HG03097 (cell line): ENCODE results near the gene C12orf57.

ENCODE experiments used
- ATAC-seq: cut with Tn5 transposase; IDR thresholded peaks from one replicate; pipeline ENCODE4 v1.9.1; 2021; ENCODE audit not compliant: unreplicated experiment, low FRiP score

C12orf57 gene

DNA sequence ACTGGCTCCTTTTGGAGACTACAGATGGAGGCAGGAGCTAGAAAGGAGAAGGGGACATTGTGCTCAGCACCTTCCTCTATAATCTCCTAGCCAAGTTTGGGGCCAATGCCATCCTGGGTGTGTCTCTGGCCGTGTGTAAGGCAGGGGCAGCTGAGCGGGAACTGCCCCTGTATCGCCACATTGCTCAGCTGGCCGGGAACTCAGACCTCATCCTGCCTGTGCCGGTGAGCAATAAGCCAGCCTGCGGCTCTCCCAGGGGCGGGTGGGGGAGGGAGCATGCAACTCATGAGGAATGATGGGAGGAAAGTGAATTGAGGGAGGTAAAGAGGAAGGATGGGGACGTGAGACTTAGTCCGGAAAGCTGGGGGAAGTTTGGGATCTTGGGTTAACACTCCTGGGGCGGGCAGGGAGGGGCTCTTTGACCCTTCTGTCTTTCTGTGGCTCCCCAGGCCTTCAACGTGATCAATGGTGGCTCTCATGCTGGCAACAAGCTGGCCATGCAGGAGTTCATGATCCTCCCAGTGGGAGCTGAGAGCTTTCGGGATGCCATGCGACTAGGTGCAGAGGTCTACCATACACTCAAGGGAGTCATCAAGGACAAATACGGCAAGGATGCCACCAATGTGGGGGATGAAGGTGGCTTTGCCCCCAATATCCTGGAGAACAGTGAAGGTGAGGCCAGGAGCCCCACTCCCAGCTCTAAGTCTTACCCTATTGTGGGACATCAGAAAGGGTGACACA is 26.2 kb upstream of the C12orf57 start:
- ATAC-seq: no peak

DNA sequence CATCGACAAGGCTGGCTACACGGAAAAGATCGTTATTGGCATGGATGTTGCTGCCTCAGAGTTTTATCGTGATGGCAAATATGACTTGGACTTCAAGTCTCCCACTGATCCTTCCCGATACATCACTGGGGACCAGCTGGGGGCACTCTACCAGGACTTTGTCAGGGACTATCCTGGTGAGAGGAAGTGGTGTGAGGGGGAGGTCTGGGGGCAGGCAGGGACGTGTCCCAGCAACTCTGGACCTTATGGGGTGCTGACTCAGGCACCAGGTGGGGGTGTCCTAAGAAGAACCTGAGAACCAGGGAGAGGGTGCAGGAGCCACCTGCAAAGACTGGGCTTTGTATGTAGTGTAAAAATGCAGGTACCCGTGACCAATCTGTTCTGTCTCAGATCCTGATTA is 24.2 kb upstream of the C12orf57 start:
- ATAC-seq: no peak

DNA sequence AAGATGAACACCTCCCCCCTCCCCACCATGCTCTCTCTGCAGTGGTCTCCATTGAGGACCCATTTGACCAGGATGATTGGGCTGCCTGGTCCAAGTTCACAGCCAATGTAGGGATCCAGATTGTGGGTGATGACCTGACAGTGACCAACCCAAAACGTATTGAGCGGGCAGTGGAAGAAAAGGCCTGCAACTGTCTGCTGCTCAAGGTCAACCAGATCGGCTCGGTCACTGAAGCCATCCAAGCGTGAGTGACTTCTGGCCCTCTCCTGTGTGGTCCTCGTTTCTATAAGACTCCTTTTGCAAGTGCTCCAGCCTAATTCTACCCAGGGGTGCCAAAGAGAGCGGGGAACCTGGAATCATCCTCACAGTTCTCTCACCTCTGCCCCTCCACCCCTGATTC is 22.3 kb upstream of the C12orf57 start:
- no peak for ATAC-seq

DNA sequence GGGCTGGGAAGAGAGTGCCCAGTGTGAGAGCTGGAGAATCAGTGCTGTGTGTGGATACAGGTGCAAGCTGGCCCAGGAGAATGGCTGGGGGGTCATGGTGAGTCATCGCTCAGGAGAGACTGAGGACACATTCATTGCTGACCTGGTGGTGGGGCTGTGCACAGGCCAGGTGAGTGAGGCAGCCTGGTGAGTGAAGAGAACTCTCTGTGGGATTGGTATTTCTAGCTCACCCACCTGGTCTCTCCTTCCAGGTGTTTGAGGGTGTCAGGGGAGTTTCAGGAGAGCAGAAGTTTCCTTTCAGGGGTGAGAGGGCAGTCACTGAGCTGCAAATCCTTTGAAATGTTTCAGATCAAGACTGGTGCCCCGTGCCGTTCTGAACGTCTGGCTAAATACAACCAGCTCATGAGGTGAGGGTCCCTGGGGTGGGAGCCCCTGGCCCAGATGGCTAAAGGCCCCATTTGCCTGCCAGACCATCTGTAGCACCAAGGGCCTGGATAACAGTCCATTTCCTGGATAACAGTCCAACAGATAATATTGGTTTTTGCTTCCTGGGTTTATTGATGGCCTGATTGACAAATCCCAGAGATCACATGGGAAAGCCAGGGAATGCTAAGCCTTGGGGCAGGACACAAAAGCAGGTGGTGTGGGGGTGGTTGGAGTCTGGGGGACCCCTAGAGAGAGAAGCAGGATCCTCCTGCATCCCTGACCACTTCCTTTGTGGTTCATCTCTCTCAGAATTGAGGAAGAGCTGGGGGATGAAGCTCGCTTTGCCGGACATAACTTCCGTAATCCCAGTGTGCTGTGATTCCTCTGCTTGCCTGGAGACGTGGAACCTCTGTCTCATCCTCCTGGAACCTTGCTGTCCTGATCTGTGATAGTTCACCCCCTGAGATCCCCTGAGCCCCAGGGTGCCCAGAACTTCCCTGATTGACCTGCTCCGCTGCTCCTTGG is 21.6 kb upstream of the C12orf57 start:
- ATAC-seq: no peak

DNA sequence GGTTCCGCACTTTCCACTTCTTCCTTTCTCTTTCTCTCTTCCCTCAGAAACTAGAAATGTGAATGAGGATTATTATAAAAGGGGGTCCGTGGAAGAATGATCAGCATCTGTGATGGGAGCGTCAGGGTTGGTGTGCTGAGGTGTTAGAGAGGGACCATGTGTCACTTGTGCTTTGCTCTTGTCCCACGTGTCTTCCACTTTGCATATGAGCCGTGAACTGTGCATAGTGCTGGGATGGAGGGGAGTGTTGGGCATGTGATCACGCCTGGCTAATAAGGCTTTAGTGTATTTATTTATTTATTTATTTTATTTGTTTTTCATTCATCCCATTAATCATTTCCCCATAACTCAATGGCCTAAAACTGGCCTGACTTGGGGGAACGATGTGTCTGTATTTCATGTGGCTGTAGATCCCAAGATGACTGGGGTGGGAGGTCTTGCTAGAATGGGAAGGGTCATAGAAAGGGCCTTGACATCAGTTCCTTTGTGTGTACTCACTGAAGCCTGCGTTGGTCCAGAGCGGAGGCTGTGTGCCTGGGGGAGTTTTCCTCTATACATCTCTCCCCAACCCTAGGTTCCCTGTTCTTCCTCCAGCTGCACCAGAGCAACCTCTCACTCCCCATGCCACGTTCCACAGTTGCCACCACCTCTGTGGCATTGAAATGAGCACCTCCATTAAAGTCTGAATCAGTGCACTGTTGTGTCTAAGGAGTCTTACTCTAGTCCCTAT is 20.7 kb upstream of the C12orf57 start:
- ATAC-seq: no peak

DNA sequence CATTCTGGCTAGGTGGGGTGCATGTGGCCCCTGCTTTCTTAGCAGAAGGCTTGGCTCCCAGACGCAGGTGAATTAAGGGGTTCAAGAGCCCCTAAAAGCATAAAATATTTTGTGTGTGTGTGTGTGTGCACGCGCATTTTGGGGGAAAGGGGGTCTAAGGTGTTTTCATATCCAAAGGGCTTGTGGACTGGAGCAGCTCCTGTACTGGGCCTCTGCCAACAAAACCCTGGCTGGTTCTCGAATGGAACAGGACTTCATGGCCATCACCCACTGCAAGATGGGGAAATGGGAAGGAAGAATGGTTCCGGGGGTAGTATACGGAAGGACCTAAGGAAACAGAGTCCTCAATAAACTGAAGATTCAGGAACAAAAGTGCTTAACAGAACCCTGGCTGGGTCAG is 20.0 kb upstream of the C12orf57 start:
- no peak for ATAC-seq

DNA sequence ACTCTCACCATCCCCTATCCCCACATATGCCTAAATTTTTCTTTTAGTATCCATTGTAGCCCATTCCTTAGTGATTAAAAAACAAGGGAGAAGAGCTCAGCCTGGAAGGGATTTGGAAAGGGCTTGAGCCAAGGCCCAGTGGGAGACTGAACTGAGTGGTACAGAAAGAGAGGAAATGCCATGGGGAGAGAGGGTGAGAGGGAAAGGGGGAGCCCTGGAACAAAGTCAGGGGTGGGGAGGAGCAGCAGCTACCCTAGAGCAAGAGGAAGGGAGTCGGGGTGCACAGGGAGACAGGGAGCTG is 18.6 kb upstream of the C12orf57 start:
- ATAC-seq: no peak

DNA sequence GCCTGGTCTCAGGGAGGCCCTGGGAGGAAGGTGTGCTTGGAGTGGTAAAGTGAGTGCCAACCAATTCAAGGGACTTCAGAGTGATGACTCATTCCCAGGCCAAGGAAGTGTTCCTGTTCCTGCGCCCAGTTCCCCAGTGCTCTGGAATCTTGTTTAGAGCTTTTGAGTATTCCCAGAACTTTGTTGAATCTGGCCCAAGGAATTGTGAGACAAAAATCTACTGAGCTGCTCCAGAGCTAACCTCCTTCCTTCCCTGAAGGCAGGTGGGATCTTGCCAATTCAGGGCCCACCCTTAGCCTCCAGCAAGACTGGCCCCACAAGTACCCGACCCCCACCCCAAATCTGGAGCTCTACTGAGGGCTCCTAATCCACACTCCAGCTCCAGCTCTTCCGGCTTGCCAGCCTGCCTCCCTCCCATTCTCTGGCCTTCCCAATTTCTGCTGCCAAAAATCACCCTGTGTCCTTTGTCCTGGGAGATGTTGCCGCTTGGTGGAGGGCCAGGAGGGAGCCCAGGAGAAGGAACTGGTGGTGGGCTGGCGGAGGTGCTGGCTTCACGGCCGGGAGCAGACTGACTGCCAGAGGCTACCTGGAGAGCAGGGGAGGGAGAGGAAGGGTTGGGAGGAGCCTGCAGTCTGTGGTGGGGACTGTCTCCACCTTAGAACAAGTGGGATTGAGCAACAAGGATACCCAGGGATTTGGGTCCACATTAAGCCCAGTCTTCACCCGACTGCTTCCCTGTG is 18.1 kb upstream of the C12orf57 start:
- ATAC-seq: no peak

DNA sequence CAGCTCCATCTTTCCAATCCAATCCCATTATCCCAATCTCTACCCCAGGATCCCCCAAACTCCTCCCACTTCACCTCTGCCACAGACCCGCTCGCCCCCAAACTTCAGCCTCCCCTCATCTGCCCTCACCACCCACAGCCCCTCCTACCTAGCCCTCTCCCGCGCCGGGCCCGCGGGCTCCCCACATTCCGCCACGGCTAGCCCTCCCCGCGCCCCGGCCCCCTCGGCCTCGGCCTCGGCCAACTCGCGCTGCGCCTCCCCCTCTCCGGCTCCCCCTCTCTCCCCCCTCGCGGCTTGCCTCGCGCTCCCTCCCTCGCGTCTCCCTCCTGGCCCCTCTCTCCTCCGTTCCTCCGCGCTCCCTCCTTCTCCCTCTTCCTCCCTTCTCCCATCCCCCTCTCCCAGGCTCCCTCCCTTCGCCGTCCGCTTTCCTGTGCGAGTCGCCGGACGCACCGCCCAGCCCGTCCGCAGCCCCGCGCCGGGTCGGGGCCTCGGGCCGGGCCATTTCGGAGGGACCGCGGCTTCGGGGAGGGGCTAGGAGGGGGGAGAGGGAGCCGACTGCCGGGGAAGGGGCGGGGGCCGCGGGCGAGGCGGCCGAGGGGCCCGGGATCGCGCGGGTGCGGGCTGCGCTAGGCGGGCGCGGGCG is 16.3 kb upstream of the C12orf57 start, which contains the start of gene ATN1:
TSS of gene ATN1 (plus strand) at position 581 of the 643 bp plus-strand sequence. CDS start 6,043 bp downstream, outside the sequence.
- no peak for ATAC-seq

DNA sequence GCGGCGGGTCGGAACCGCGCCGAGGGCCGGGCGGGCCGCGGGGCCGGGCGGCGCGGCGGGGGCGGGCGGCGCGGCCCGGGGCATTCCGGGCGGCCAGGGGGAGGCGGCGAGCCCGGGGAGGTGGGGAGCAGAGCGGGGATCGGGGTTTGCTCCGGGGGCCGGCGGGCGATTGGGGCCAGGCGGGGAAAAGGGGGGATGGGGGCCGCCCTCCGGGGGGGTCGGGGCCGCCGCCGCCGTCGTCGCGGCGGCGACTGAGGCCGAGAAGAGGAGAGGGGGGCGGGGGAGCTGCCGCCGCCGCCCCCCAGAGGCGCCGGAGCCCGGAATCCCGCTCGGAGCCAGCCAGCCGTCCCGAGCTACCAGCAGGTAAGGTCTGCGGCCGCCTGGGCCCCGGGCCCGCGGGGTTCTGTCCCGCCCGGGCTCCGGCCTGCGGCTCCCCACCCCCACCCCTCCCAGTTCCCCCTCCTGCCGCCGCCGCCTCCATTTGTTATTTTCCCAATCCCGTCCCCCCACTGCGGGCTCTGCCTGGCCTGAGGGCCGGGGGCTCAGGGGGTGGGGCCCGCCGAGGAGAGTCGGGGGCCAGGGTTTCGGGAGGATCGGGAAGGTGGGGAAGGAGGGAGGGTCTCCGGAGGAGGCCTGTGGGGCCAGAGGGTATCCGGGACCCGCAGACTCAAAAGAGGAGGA is 15.7 kb upstream of the C12orf57 start:
- no peak for ATAC-seq

DNA sequence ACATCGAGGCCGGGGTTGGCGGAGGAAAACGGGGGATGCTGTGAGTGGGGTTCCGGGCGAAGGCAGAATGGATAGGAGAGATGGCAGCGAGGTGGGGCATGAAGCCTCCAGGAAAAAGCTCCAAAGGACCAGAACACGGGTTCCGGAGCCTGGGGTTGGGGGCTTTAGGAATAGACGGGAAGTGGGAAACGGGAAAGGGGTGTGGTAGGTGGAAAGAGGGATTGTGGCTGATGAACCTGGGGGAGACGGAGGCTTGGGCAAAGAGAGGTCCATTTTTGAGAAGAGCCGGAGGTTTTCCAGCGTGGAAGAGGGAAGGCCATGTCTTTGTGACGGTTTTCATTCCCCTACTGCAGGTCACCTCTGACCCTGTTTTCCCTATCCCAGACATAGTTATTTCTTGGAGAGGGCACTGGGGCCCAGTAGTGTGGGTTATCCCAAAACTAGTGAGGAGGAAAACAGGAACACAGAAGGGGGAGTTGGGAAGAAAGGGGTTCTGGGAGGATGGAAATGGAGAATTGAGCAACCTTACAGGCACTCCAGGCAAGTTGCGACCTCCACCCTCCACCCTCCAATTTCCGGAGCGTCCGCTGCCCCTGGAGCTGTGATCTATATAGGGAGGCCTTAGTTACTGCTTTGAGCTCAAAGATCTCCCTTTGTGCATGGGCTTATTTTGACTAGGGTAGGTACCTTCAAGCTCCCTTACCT is 15.0 kb upstream of the C12orf57 start:
- ATAC-seq: no peak

DNA sequence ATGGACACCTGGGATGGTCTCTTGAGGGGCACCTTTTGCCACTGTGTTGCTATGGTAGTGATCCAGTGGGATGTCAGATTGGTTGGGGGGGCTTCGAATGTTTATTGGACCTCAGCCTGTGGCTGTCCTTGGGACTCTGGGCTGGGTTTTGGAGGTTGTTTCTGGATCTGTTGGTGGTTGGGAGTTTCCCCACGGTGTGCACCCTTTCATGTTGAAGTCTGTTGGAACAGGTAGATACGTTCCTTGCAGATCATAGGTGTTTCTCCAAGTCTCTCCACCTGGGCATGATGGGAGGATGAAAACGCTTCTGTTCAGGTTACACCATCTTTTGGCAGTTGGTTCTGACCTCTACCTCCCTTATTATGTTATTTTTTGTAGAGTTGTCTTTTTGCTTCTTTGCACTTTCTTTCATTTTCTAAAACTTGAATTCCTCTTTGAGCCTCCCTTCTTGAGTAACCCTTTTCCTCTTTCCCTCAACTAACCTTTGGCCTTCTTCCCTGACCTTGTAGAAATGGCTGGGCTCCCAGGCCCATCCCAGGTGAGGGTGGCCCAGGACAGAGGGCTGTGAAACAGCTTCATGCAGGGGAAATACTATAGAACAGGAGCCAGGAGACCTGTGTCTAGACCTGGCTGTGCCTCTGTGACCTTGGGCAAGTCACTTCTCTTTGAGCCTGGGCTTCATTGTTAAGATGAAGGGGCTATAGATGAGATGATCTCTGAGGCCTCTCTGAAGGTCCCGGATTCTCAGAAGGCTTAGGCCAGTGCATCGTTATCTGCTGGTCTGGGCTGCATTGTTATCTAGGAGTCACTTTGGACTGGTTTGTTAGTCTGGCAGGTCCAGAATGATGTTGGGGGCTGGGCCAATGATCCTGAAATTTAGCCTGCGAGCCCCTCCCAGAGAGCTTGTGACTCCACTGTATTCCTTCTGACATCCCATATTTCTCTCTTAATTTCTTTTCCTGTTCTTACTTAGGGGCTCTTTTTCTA is 14.1 kb upstream of the C12orf57 start:
- no peak for ATAC-seq

DNA sequence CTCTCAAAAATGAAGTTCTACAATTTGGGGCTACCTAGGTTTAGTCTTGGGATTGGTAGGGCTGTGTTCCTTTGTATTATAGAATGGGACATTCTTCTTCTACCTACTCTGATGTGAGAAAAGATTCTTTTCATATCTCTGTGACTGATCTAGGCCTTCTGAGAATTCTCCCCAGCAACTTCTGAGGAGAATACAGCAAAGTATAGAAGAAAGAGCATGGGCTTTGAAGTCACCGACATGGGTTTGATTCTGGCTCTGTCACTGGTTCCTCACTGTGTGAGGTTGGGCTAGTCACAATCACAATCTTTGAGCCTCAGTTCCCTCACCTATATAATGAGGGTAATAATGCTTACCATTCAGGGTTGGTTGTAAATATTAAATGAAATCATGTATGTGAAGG is 11.1 kb upstream of the C12orf57 start:
- no peak for ATAC-seq

DNA sequence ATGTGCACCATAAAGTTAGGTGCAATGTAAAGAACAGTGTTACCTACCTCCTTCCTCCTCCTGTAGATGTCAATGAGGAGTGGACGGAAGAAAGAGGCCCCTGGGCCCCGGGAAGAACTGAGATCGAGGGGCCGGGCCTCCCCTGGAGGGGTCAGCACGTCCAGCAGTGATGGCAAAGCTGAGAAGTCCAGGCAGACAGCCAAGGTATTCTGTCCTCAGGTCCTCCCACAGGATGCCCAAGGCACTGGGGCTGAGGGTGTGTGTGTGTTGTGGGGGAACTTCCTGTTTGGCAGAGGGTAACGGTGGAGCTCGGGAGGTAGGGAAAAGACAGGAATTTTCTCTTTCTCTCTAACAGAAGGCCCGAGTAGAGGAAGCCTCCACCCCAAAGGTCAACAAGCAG is 9.7 kb upstream of the C12orf57 start:
- ATAC-seq: no peak

DNA sequence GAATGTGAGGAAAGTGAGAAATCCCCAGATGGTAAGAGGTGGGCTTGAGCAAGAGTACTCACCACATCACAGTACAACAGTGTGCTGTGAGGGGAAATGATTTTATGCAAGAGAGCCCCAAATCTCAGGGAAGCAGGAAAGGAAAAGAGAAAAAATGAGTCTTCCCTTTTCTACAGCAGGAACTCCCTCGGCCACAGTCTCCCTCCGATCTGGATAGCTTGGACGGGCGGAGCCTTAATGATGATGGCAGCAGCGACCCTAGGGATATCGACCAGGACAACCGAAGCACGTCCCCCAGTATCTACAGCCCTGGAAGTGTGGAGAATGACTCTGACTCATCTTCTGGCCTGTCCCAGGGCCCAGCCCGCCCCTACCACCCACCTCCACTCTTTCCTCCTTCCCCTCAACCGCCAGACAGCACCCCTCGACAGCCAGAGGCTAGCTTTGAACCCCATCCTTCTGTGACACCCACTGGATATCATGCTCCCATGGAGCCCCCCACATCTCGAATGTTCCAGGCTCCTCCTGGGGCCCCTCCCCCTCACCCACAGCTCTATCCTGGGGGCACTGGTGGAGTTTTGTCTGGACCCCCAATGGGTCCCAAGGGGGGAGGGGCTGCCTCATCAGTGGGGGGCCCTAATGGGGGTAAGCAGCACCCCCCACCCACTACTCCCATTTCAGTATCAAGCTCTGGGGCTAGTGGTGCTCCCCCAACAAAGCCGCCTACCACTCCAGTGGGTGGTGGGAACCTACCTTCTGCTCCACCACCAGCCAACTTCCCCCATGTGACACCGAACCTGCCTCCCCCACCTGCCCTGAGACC is 8.2 kb upstream of the C12orf57 start:
- no peak for ATAC-seq

DNA sequence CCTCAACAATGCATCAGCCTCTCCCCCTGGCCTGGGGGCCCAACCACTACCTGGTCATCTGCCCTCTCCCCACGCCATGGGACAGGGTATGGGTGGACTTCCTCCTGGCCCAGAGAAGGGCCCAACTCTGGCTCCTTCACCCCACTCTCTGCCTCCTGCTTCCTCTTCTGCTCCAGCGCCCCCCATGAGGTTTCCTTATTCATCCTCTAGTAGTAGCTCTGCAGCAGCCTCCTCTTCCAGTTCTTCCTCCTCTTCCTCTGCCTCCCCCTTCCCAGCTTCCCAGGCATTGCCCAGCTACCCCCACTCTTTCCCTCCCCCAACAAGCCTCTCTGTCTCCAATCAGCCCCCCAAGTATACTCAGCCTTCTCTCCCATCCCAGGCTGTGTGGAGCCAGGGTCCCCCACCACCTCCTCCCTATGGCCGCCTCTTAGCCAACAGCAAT is 7.6 kb upstream of the C12orf57 start:
- no peak for ATAC-seq
